ENCODE results near the gene SEMA6C. TPM values are rescaled to one million over a fixed set of nuclear protein-coding genes. Genes with fewer than 3 reads are reported as not detected.

The SEMA6C gene
- polyA plus RNA-seq, 4 donors: 18.8 to 33.9 (median 29.7) TPM

GRCh38 chr1:151164732-151165280, 18.4 kb upstream of the SEMA6C start:
- no peak for DNase-seq (ENCODE audit: low read depth in 4 of 4, low spot score in 3 of 4)

- DNase-seq (ENCODE audit: low read depth in 4 of 4, low spot score in 3 of 4): no peak
Observed at GRCh38 chr1:151159373-151159772, 12.9 kb upstream of the SEMA6C start.

GRCh38 chr1:151158751-151159251, 12.4 kb upstream of the SEMA6C start:
- DNase-seq (ENCODE audit: low read depth in 4 of 4, low spot score in 3 of 4): no peak

- no peak for DNase-seq (ENCODE audit: low read depth in 4 of 4, low spot score in 3 of 4)
Observed at GRCh38 chr1:151158326-151158725, 11.9 kb upstream of the SEMA6C start.

GRCh38 chr1:151157067-151157531, 10.7 kb upstream of the SEMA6C start:
- DNase-seq (ENCODE audit: low read depth in 4 of 4, low spot score in 3 of 4): no peak

- no peak for DNase-seq (ENCODE audit: low read depth in 4 of 4, low spot score in 3 of 4)
Observed at GRCh38 chr1:151156515-151156819, 10.0 kb upstream of the SEMA6C start, which contains the start of gene TNFAIP8L2. Gene TNFAIP8L2 (plus strand): TSS chr1:151156649. CDS start chr1:151158698, 2,049 bp downstream.

GRCh38 chr1:151147665-151148064, 1.2 kb upstream of the SEMA6C start:
- DNase-seq (ENCODE audit: low read depth in 4 of 4, low spot score in 3 of 4): no peak

- no peak for DNase-seq (ENCODE audit: low read depth in 4 of 4, low spot score in 3 of 4)
Observed at GRCh38 chr1:151147132-151147503, 687 bp upstream of the SEMA6C start.

GRCh38 chr1:151146072-151146411, 389 bp downstream of the SEMA6C start:
- DNase-seq (ENCODE audit: low read depth in 4 of 4, low spot score in 3 of 4): no peak

GRCh38 chr1:151145304-151146071, 943 bp downstream of the SEMA6C start:
- no peak for DNase-seq (ENCODE audit: low read depth in 4 of 4, low spot score in 3 of 4)

- DNase-seq (ENCODE audit: low read depth in 4 of 4, low spot score in 3 of 4): no peak
Observed at GRCh38 chr1:151144474-151145303, 1.7 kb downstream of the SEMA6C start.

GRCh38 chr1:151143986-151144385, 2.4 kb downstream of the SEMA6C start:
- no peak for DNase-seq (ENCODE audit: low read depth in 4 of 4, low spot score in 3 of 4)

GRCh38 chr1:151143057-151143435, 3.4 kb downstream of the SEMA6C start:
- DNase-seq (ENCODE audit: low read depth in 4 of 4, low spot score in 3 of 4): no peak

- DNase-seq (ENCODE audit: low read depth in 4 of 4, low spot score in 3 of 4): no peak
Observed at GRCh38 chr1:151142411-151143056, 3.9 kb downstream of the SEMA6C start.

- no peak for DNase-seq (ENCODE audit: low read depth in 4 of 4, low spot score in 3 of 4)
Observed at GRCh38 chr1:151137789-151138188, 8.6 kb downstream of the SEMA6C start.

- DNase-seq (ENCODE audit: low read depth in 4 of 4, low spot score in 3 of 4): no peak
Observed at GRCh38 chr1:151135433-151136385, 10.7 kb downstream of the SEMA6C start.

- no peak for DNase-seq (ENCODE audit: low read depth in 4 of 4, low spot score in 3 of 4)
Observed at GRCh38 chr1:151134991-151135390, 11.4 kb downstream of the SEMA6C start.

GRCh38 chr1:151134396-151134795, 12.0 kb downstream of the SEMA6C start:
- no peak for DNase-seq (ENCODE audit: low read depth in 4 of 4, low spot score in 3 of 4)

- DNase-seq (ENCODE audit: low read depth in 4 of 4, low spot score in 3 of 4): no peak
Observed at GRCh38 chr1:151133018-151133806, 13.2 kb downstream of the SEMA6C start.
